ENCODE results near the gene ALOX15B. TPM values are rescaled to one million over a fixed set of nuclear protein-coding genes. Genes with fewer than 3 reads are reported as not detected.
"Not testable (repeated sequence)": the region's sequence is repeated elsewhere in the genome, so short reads cannot be mapped to it uniquely, and the experiment has no call there.

The ALOX15B gene
- total RNA-seq, 1 donor from 2014 or later, result 0.35 TPM

- DNase-seq (ENCODE audit: low spot score) (peak; percentile 40), ATAC-seq (no peak)
These were observed 25.7 kb upstream of the ALOX15B start for GRCh38 chr17:8012996-8013640.

- DNase-seq (ENCODE audit: low spot score) (peak; percentile 42), ATAC-seq (no peak)
These were observed 24.9 kb upstream of the ALOX15B start for GRCh38 chr17:8013731-8014557.

- ATAC-seq (no peak), DNase-seq (ENCODE audit: low spot score) (no peak)
These were observed 24.4 kb upstream of the ALOX15B start for GRCh38 chr17:8014558-8014850.

GRCh38 chr17:8015236-8015956 lies 23.5 kb upstream of the ALOX15B start:
- ATAC-seq, result no peak
- peak; percentile 44 for DNase-seq (ENCODE audit: low spot score)

- peak; percentile 54 for DNase-seq (ENCODE audit: low spot score)
These were observed 22.8 kb upstream of the ALOX15B start for GRCh38 chr17:8015957-8016631.

GRCh38 chr17:8016632-8017424 lies 22.0 kb upstream of the ALOX15B start:
- ATAC-seq, result peak; percentile 86

More at GRCh38 chr17:8015957-8016631, 22.8 kb upstream of the ALOX15B start:
- ATAC-seq, result peak; percentile 5

GRCh38 chr17:8018436-8018835 lies 20.4 kb upstream of the ALOX15B start:
- no peak for DNase-seq (ENCODE audit: low spot score)

More at GRCh38 chr17:8016632-8017424, 22.0 kb upstream of the ALOX15B start:
- peak; percentile 80 for DNase-seq (ENCODE audit: low spot score)

GRCh38 chr17:8019166-8019565 lies 19.7 kb upstream of the ALOX15B start:
- DNase-seq (ENCODE audit: low spot score) (peak; percentile 43), ATAC-seq (no peak)

More at GRCh38 chr17:8018436-8018835, 20.4 kb upstream of the ALOX15B start:
- ATAC-seq, result no peak

- ATAC-seq, result peak; percentile 6
- DNase-seq (ENCODE audit: low spot score), result peak; percentile 48
These were observed 18.9 kb upstream of the ALOX15B start for GRCh38 chr17:8019665-8020650.

GRCh38 chr17:8020776-8021564 lies 17.9 kb upstream of the ALOX15B start:
- ATAC-seq (peak; percentile 52), DNase-seq (ENCODE audit: low spot score) (peak; percentile 68)

- no peak for DNase-seq (ENCODE audit: low spot score)
- no peak for ATAC-seq
These were observed 17.1 kb upstream of the ALOX15B start for GRCh38 chr17:8021565-8022359.

- no peak for DNase-seq (ENCODE audit: low spot score)
- ATAC-seq, result no peak
These were observed 16.4 kb upstream of the ALOX15B start for GRCh38 chr17:8022360-8023003.

GRCh38 chr17:8024161-8024560 lies 14.7 kb upstream of the ALOX15B start:
- DNase-seq (ENCODE audit: low spot score); ATAC-seq: not testable (repeated sequence)

- no peak for DNase-seq (ENCODE audit: low spot score)
- ATAC-seq, result no peak
These were observed 13.5 kb upstream of the ALOX15B start for GRCh38 chr17:8025176-8025911.

- DNase-seq (ENCODE audit: low spot score) (no peak), ATAC-seq (no peak)
These were observed 9.7 kb upstream of the ALOX15B start for GRCh38 chr17:8029121-8029520.

- peak; percentile 68 for DNase-seq (ENCODE audit: low spot score)
- ATAC-seq, result peak; percentile 95
These were observed 7.6 kb upstream of the ALOX15B start for GRCh38 chr17:8031261-8031661.

Data from left lobe of liver (tissue), 2 donors.